Glutamatergic neuron (in vitro differentiated cells): ENCODE measurements around the gene GLCCI1. TPM values are rescaled to one million over a fixed set of nuclear protein-coding genes. Genes with fewer than 3 reads are reported as not detected.

Experiments used
- DNase-seq: peaks from one replicate; pipeline ENCODE4 v3.0.0; 2022
- H3K27ac Mint-ChIP-seq: one replicate; pipeline ENCODE4 v1.8.0; 2020; ENCODE audit warnings: mild to moderate bottlenecking, mixed read lengths, inconsistent platforms; ENCODE audit not compliant: unreplicated experiment
- H3K27me3 Mint-ChIP-seq: one replicate; pipeline ENCODE4 v1.8.0; 2020; ENCODE audit warnings: mild to moderate bottlenecking, moderate library complexity, mixed read lengths, inconsistent platforms; ENCODE audit not compliant: unreplicated experiment
- H3K36me3 Mint-ChIP-seq: one replicate; pipeline ENCODE4 v1.8.0; 2020; ENCODE audit warnings: mild to moderate bottlenecking, mixed read lengths, inconsistent platforms; ENCODE audit not compliant: unreplicated experiment
- H3K4me1 Mint-ChIP-seq: one replicate; pipeline ENCODE4 v1.8.0; 2020; ENCODE audit warnings: mild to moderate bottlenecking, low read depth, mixed read lengths, inconsistent platforms; ENCODE audit not compliant: unreplicated experiment
- H3K4me3 Mint-ChIP-seq: one replicate; pipeline ENCODE4 v1.8.0; 2020; ENCODE audit warnings: mild to moderate bottlenecking, mixed read lengths, inconsistent platforms; ENCODE audit not compliant: unreplicated experiment
- H3K9me3 Mint-ChIP-seq: one replicate; pipeline ENCODE4 v1.8.0; 2020; ENCODE audit warnings: mild to moderate bottlenecking, moderate library complexity, mixed read lengths, inconsistent platforms; ENCODE audit not compliant: unreplicated experiment
- total RNA-seq: library from RNA; stranded (reverse); fragmentation: NEBNext Ultra II Directional; extraction: Animal tissue kit (Norgen Biotek cat#: 25700); gene quantifications from one replicate; pipeline ENCODE4 v1.2.1, GENCODE V29; 2021; ENCODE audit not compliant: unreplicated experiment
- TF ChIP-seq, protein P1 (sequence below): fragments of 200-600 bp; sonication (generic); IDR thresholded peaks from one replicate; pipeline ENCODE4 v1.5.0; 2021; ENCODE audit not compliant: partially characterized antibody, unreplicated experiment

The GLCCI1 gene
- total RNA-seq, 1 donor from 2014 or later: 30.7 TPM

DNA sequence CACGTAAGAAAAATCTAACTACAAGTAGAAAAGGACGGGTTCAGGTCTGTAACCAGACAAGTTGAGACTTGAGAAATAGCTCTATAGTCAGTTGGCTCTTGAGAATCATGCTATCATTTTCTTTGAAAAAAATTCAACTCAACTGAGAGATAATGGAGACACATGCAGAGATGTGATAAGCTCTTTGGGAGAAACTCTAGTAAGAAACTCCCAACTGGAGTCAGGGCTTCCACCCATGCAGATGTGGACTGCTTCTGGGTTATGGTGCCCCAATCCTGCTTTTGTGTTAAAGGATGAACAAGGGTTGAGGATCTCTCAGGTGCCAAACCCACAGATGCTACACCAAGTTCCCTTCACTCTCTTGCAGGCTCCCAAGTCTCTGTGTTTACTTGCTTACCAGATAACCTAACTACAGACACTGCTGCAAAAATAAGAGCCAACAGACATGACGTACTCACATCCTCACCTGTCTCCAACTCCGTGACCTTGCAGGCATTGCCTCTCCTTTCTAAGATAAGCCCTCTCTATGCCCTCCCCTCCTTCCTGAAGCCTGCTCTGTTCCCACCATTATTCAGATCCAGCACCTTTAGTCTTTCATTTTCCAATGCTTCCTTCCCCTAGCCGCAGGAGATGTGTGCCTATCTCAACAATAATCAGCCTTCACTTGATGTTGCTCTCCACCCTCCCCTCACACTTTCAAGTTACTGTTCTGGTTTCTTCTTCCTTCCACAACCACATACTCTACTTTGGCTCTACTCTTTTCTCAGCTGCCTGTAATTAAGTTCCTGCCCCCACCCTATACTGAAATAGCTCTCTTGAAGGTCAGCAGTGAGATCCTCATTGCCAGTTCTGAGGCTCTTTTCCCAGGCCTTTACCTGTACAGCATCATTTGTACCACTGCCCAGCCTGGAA, 163.4 kb downstream of the GLCCI1 start:
- TF ChIP-seq, protein P1, sequence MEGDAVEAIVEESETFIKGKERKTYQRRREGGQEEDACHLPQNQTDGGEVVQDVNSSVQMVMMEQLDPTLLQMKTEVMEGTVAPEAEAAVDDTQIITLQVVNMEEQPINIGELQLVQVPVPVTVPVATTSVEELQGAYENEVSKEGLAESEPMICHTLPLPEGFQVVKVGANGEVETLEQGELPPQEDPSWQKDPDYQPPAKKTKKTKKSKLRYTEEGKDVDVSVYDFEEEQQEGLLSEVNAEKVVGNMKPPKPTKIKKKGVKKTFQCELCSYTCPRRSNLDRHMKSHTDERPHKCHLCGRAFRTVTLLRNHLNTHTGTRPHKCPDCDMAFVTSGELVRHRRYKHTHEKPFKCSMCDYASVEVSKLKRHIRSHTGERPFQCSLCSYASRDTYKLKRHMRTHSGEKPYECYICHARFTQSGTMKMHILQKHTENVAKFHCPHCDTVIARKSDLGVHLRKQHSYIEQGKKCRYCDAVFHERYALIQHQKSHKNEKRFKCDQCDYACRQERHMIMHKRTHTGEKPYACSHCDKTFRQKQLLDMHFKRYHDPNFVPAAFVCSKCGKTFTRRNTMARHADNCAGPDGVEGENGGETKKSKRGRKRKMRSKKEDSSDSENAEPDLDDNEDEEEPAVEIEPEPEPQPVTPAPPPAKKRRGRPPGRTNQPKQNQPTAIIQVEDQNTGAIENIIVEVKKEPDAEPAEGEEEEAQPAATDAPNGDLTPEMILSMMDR: no peak
- H3K9me3 Mint-ChIP-seq: no peaks in the 10 kb centered on the region
- H3K4me3 Mint-ChIP-seq: no peak overlapping the region
- no peak overlapping the region for H3K27ac Mint-ChIP-seq
- DNase-seq: no peak
- no peaks in the 10 kb centered on the region for H3K36me3 Mint-ChIP-seq
- H3K4me1 Mint-ChIP-seq: no peaks in the 10 kb centered on the region
- no peaks in the 10 kb centered on the region for H3K27me3 Mint-ChIP-seq

GRCh38 chr7:8133188-8133848, 164.7 kb downstream of the GLCCI1 start:
- TF ChIP-seq, protein P1: no peak
- no peaks in the 10 kb centered on the region for H3K27me3 Mint-ChIP-seq
- H3K27ac Mint-ChIP-seq: no peak overlapping the region
- H3K9me3 Mint-ChIP-seq: no peaks in the 10 kb centered on the region
- H3K4me3 Mint-ChIP-seq: no peak overlapping the region
- no peaks in the 10 kb centered on the region for H3K4me1 Mint-ChIP-seq
- no peaks in the 10 kb centered on the region for H3K36me3 Mint-ChIP-seq
- DNase-seq: no peak

GRCh38 chr7:8134089-8134733, 165.6 kb downstream of the GLCCI1 start:
- TF ChIP-seq, protein P1: no peak
- H3K27ac Mint-ChIP-seq: no peak overlapping the region
- no peaks in the 10 kb centered on the region for H3K4me1 Mint-ChIP-seq
- no peaks in the 10 kb centered on the region for H3K36me3 Mint-ChIP-seq
- no peak for DNase-seq
- H3K4me3 Mint-ChIP-seq: no peak overlapping the region
- no peaks in the 10 kb centered on the region for H3K27me3 Mint-ChIP-seq
- H3K9me3 Mint-ChIP-seq: no peaks in the 10 kb centered on the region

- H3K4me3 Mint-ChIP-seq: no peak overlapping the region
- no peak overlapping the region for H3K27ac Mint-ChIP-seq
- no peaks in the 10 kb centered on the region for H3K36me3 Mint-ChIP-seq
Observed at GRCh38 chr7:8135417-8135816, 166.8 kb downstream of the GLCCI1 start.

More at GRCh38 chr7:8135417-8135816, 166.8 kb downstream of the GLCCI1 start:
- DNase-seq: no peak
- Mint-ChIP-seq H3K9me3 (no peaks in the 10 kb centered on the region), H3K4me1 (no peaks in the 10 kb centered on the region), H3K27me3 (no peaks in the 10 kb centered on the region)
- TF ChIP-seq, protein P1: no peak
